Testis (tissue), 3 donors: ENCODE results near the gene PIAS3. TPM values are rescaled to one million over a fixed set of nuclear protein-coding genes. Genes with fewer than 3 reads are reported as not detected.

Experiments used
- DNase-seq: peaks from one replicate; pipeline ENCODE4 v3.0.0-alpha.2; 2019
- H3K27ac ChIP-seq, 2 donors: fragments of 200-600 bp; sonication (generic); one replicate each; pipeline ENCODE4 v1.5.1; 2019
- H3K27me3 ChIP-seq: fragments of 200-600 bp; sonication (generic); one replicate; pipeline ENCODE4 v1.5.1; 2019
- H3K36me3 ChIP-seq: fragments of 200-600 bp; sonication (generic); one replicate; pipeline ENCODE4 v1.5.1; 2017; ENCODE audit warnings: low read depth; ENCODE audit errors: missing control alignments
- H3K4me1 ChIP-seq: fragments of 200-600 bp; sonication (generic); one replicate; pipeline ENCODE4 v1.5.1; 2019
- H3K4me3 ChIP-seq, 2 donors: fragments of 200-600 bp; sonication (generic); one replicate each; pipeline ENCODE4 v1.5.1; 2017 to 2019
- H3K9me3 ChIP-seq: fragments of 200-600 bp; sonication (generic); one replicate; pipeline ENCODE4 v1.5.1; 2017
- POLR2A ChIP-seq: fragments of 450-650 bp; IDR thresholded peaks from one replicate; pipeline ENCODE4 v1.6.1; 2017; ENCODE audit warnings: antibody characterized with exemption, mild to moderate bottlenecking, moderate library complexity
- WGBS, 2 donors: methylation state at CpG; one replicate each; pipeline ENCODE4 v1.1.5; 2018; 5-methylcytosine and 5-hydroxymethylcytosine counted together
- intact Hi-C: fragments of 100-400 bp; cut with DNase I; formaldehyde crosslinking; loops from one replicate; pipeline ENCODE4 v1.15.1; 2023; ENCODE audit warnings: low total_unique reads
- polyA plus RNA-seq: library from polyadenylated mRNA; stranded (reverse); fragments of 350-450 nt; fragmentation: Illumina TruSeq; extraction: RNeasy Lipid Tissue Mini Kit (QIAGEN cat#74804); gene quantifications from one replicate; pipeline ENCODE4 v1.2.3, GENCODE V29; 2014; ENCODE audit warnings: low read depth, low replicate concordance; ENCODE audit not compliant: insufficient read depth
- total RNA-seq, 2 donors: library from RNA; depleted of rRNA; stranded (reverse); fragments of >200 nt; gene quantifications; one replicate each; pipeline ENCODE4 v1.2.3, GENCODE V29; 2016
- TF ChIP-seq, protein P1 (sequence below), 3 experiments: fragments of 450-650 bp in 2 of 3; fragments of 200-600 bp in 1 of 3; sonication (generic) in 1 of 3; IDR thresholded peaks; one replicate each; pipeline ENCODE4 v1.5.1; 2016 to 2019; ENCODE audit warnings: antibody characterized with exemption in 3 of 3, mild to moderate bottlenecking in 2 of 3, moderate library complexity in 1 of 3

The PIAS3 gene
- total and polyA plus RNA-seq, 3 donors from 2014 or later = 30.9 to 40.1 (median 39.8) TPM

DNA sequence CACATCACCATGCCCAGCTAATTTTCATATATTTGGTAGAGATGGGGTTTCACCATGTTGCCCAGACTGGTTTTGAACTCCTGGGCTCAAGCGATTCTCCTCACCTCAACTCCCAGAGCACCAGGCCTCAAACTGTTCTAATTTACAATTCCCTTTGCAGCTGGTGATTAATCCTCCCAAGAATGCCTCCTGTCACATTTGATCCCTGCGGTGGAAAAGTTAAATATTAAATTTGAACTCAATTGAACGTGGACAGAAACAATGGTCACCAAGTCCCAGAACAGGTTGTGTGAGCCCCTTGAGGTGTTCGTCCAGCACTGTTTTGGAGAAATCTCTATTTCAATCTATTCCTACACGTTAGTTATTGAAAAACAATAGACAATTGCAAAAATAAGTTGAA is 28.8 kb upstream of the PIAS3 start:
- WGBS, 2 donors = 83 to 86% methylated on average over 5 of the region's 5 CpGs
- intact Hi-C loops = no loop called here
- Histone ChIP-seq H3K9me3 (no peaks in the 10 kb centered on the region), H3K36me3 (no peaks in the 10 kb centered on the region), H3K27me3 (no peaks in the 10 kb centered on the region), H3K4me1 (peaks cover 27% of the 10 kb centered on the region), H3K27ac (no peak overlapping the region), H3K4me3 (no peak overlapping the region)
- no peak for DNase-seq
- no peak for TF ChIP-seq POLR2A
- TF ChIP-seq, protein P1, sequence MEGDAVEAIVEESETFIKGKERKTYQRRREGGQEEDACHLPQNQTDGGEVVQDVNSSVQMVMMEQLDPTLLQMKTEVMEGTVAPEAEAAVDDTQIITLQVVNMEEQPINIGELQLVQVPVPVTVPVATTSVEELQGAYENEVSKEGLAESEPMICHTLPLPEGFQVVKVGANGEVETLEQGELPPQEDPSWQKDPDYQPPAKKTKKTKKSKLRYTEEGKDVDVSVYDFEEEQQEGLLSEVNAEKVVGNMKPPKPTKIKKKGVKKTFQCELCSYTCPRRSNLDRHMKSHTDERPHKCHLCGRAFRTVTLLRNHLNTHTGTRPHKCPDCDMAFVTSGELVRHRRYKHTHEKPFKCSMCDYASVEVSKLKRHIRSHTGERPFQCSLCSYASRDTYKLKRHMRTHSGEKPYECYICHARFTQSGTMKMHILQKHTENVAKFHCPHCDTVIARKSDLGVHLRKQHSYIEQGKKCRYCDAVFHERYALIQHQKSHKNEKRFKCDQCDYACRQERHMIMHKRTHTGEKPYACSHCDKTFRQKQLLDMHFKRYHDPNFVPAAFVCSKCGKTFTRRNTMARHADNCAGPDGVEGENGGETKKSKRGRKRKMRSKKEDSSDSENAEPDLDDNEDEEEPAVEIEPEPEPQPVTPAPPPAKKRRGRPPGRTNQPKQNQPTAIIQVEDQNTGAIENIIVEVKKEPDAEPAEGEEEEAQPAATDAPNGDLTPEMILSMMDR (IDR thresholded peaks at IDR 0.05) = no peak

- no peaks in the 10 kb centered on the region for H3K36me3 ChIP-seq
- intact Hi-C loops = no loop called here
- WGBS, 2 donors = 25 to 37% methylated on average over 8 of the region's 8 CpGs
- no peak for DNase-seq
- H3K9me3 ChIP-seq = no peaks in the 10 kb centered on the region
- H3K4me3 ChIP-seq = no peak overlapping the region
- H3K27me3 ChIP-seq = no peaks in the 10 kb centered on the region
- TF ChIP-seq POLR2A = no peak
- TF ChIP-seq, protein P1 (IDR thresholded peaks at IDR 0.05) = no peak
- peaks cover 19% of the 10 kb centered on the region for H3K4me1 ChIP-seq
- peak overlapping the region in 1 of 2 donors; percentile 39 for H3K27ac ChIP-seq
These were observed 27.9 kb upstream of the PIAS3 start for GRCh38 chr1:145886816-145887215.

- peak overlapping the region; percentile 24 to 39 for H3K27ac ChIP-seq
- no peak for DNase-seq
- peaks cover 15% of the 10 kb centered on the region for H3K4me1 ChIP-seq
- H3K36me3 ChIP-seq = no peaks in the 10 kb centered on the region
- intact Hi-C loops = no loop called here
- no peaks in the 10 kb centered on the region for H3K9me3 ChIP-seq
- TF ChIP-seq POLR2A = no peak
- TF ChIP-seq, protein P1 (IDR thresholded peaks at IDR 0.05) = no peak
- H3K27me3 ChIP-seq = no peaks in the 10 kb centered on the region
- 23 to 29% methylated on average over 11 of the region's 11 CpGs for WGBS, 2 donors
- peak overlapping the region; percentile 55 to 69 for H3K4me3 ChIP-seq
These were observed 27.5 kb upstream of the PIAS3 start for GRCh38 chr1:145886390-145886789.

DNA sequence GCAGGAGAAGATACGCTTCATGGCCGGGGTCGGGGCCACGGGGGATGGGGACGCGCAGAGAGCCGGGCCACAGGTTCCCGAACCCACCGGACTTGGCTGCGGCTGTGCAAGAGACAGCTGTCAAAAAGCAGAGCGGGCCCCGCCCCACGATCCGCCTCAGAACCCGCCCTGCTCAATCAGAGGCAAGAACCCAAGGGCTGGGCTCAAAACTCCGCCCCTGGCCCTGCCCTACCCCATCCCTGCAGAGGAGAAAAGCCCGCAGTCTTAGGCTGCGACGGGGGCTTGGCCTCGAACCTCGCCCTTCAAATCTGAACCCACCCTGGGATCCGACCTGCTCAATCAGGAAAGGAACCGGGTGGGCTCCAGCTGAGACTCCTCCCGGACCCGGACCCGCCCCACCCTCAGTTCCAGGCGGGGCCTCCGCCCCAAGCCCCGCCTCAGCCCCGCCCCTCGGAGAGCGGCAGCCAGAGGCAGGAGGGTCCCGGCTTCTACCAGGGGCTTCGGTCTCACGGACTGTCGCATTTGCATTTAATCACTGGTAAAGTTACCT is 26.9 kb upstream of the PIAS3 start, which contains the start of gene ANKRD35:
TSS of gene ANKRD35 (minus strand) at position 129 of the 550 bp plus-strand sequence. CDS start at position 21, 108 bp downstream.
- TF ChIP-seq, protein P1 (IDR thresholded peaks at IDR 0.05) = no peak
- TF ChIP-seq POLR2A = no peak
- intact Hi-C loops = no loop called here
- DNase-seq = peak; percentile 89
- H3K27ac ChIP-seq = peak within 1 kb of the TSS; percentile 24 to 39
- H3K4me3 ChIP-seq = peak within 1 kb of the TSS; percentile 55 to 69
- H3K9me3 ChIP-seq = no peaks in the 10 kb centered on the region
- no peaks in the 10 kb centered on the region for H3K36me3 ChIP-seq
- H3K27me3 ChIP-seq = no peaks in the 10 kb centered on the region
- H3K4me1 ChIP-seq = peaks cover 10% of the 10 kb centered on the region
- 2 to 3% methylated on average over 10 to 28 of the region's 36 CpGs for WGBS, 2 donors

GRCh38 chr1:145884675-145885074 is 25.8 kb upstream of the PIAS3 start:
- no peak overlapping the region for H3K27ac ChIP-seq
- WGBS, 2 donors = 73 to 74% methylated on average over 1 of the region's 1 CpG
- intact Hi-C loops = no loop called here
- H3K9me3 ChIP-seq = no peaks in the 10 kb centered on the region
- H3K27me3 ChIP-seq = no peaks in the 10 kb centered on the region
- H3K36me3 ChIP-seq = no peaks in the 10 kb centered on the region
- H3K4me3 ChIP-seq = no peak overlapping the region
- no peak for DNase-seq
- H3K4me1 ChIP-seq = peaks cover 10% of the 10 kb centered on the region
- TF ChIP-seq, protein P1 (IDR thresholded peaks at IDR 0.05) = no peak
- no peak for TF ChIP-seq POLR2A
